HCT116 (cell line): ENCODE measurements around the gene MED7.

Experiments used
- ATF3 ChIP-seq: IDR thresholded peaks from 2 replicates; pipeline ENCODE4 v1.6.1; 2012
- CBX3 ChIP-seq: IDR thresholded peaks from 2 replicates; pipeline ENCODE4 v1.6.1; 2012; ENCODE audit warnings: low read depth
- CTCF ChIP-seq, 3 experiments: fragments of 200-600 bp in 1 of 3; sonication (generic) in 1 of 3; IDR thresholded peaks in 2 of 3; conservative IDR thresholded peaks in 1 of 3; 2 replicates each; pipeline ENCODE4 v1.5.1; 2012 to 2017; ENCODE audit warnings: low read depth in 2 of 3, low read length in 2 of 3, antibody characterized with exemption in 1 of 3, borderline replicate concordance in 1 of 3, control low read depth in 1 of 3, mild to moderate bottlenecking in 1 of 3, mixed read lengths in 1 of 3, mixed run types in 1 of 3, moderate library complexity in 1 of 3; ENCODE audit not compliant: insufficient read depth in 1 of 3
- EZH2 ChIP-seq: fragments of 200-600 bp; sonication (generic); IDR thresholded peaks from 2 replicates; pipeline ENCODE4 v1.6.1; 2017; ENCODE audit warnings: antibody characterized with exemption, mixed run types
- EZH2phosphoT487 ChIP-seq: fragments of 200-600 bp; IDR thresholded peaks from 2 replicates; pipeline ENCODE4 v1.6.1; 2018; ENCODE audit warnings: antibody characterized with exemption, borderline replicate concordance
- MAX ChIP-seq: IDR thresholded peaks from 2 replicates; pipeline ENCODE4 v1.6.1; 2012
- POLR2A ChIP-seq: IDR thresholded peaks from 2 replicates; pipeline ENCODE4 v1.7.0; 2011; ENCODE audit warnings: borderline replicate concordance; ENCODE audit not compliant: insufficient read depth, insufficient read length; ENCODE audit errors: extremely low read depth
- POLR2AphosphoS5 ChIP-seq: IDR thresholded peaks from 2 replicates; pipeline ENCODE4 v1.6.1; 2011; ENCODE audit warnings: mild to moderate bottlenecking, low read depth, low read length, moderate library complexity
- RAD21 ChIP-seq: IDR thresholded peaks from 2 replicates; pipeline ENCODE4 v1.6.1; 2012; ENCODE audit warnings: low read depth, mild to moderate bottlenecking
- REST ChIP-seq: IDR thresholded peaks from 2 replicates; pipeline ENCODE4 v1.6.1; 2012; ENCODE audit warnings: low read depth
- SIN3A ChIP-seq: IDR thresholded peaks from 2 replicates; pipeline ENCODE4 v1.6.1; 2012; ENCODE audit warnings: low read depth
- SP1 ChIP-seq: IDR thresholded peaks from 2 replicates; pipeline ENCODE4 v1.6.1; 2012; ENCODE audit warnings: low read depth
- SRF ChIP-seq: IDR thresholded peaks from 2 replicates; pipeline ENCODE4 v1.6.1; 2012; ENCODE audit warnings: low read depth
- YY1 ChIP-seq: IDR thresholded peaks from 2 replicates; pipeline ENCODE4 v1.6.1; 2011; ENCODE audit warnings: low read length, low read depth, moderate library complexity, mild to moderate bottlenecking; ENCODE audit not compliant: insufficient replicate concordance; ENCODE audit errors: extremely low read depth

GRCh38 chr5:157159209-157159751 is 16.6 kb upstream of the MED7 start:
- TF ChIP-seq EZH2 (no peak), SP1 (no peak), CBX3 (no peak), YY1 (no peak), REST (no peak), POLR2AphosphoS5 (no peak), CTCF (IDR thresholded peaks at IDR 0.05 in 2 of 3, conservative IDR thresholded peaks at IDR 0.05 in 1 of 3; ENCODE audit: borderline replicate concordance in 1 of 3, insufficient read depth in 1 of 3, low read depth in 2 of 3, low read length in 2 of 3) (no peak), MAX (no peak), ATF3 (no peak), SIN3A (no peak), POLR2A (no peak), SRF (no peak), EZH2phosphoT487 (no peak), RAD21 (no peak)
